SK-N-SH treated with all-trans-retinoic acid at 6 μM for 48 hours (cell line): ENCODE data around the gene THSD7A.

Source experiments
- ATAC-seq: fragments of 200-7000 bp; cut with Tn5 transposase; 3 replicates; pipeline ENCODE4 v1.9.1; 2020; ENCODE audit warnings: mild to moderate bottlenecking, moderate library complexity
- ARNTL ChIP-seq: fragments of 450-650 bp; formaldehyde crosslinking; IDR thresholded peaks from 2 replicates; pipeline ENCODE4 v1.5.0; 2020; ENCODE audit warnings: low read depth, mild to moderate bottlenecking, moderate library complexity, borderline replicate concordance
- BACH2 ChIP-seq: fragments of 250-450 bp; sonication (Bioruptor Pico); IDR thresholded peaks from 2 replicates; pipeline ENCODE4 v1.9.0; 2021; ENCODE audit warnings: mild to moderate bottlenecking, borderline replicate concordance
- CREB5 ChIP-seq: fragments of 250-450 bp; sonication (Bioruptor Pico); IDR thresholded peaks from 2 replicates; pipeline ENCODE4 v1.5.1; 2020; ENCODE audit warnings: low read depth, mild to moderate bottlenecking, moderate library complexity
- CSDC2 ChIP-seq: fragments of 250-450 bp; sonication (Bioruptor Pico); IDR thresholded peaks from 2 replicates; pipeline ENCODE4 v1.5.0; 2020; ENCODE audit warnings: mild to moderate bottlenecking, moderate library complexity
- CSRNP3 ChIP-seq: fragments of 250-450 bp; sonication (Bioruptor Pico); IDR thresholded peaks from 2 replicates; pipeline ENCODE4 v1.5.1; 2021; ENCODE audit warnings: mild to moderate bottlenecking, moderate library complexity
- ESRRG ChIP-seq: fragments of 250-450 bp; sonication (Bioruptor Pico); IDR thresholded peaks from 2 replicates; pipeline ENCODE4 v1.6.1; 2021; ENCODE audit warnings: mild to moderate bottlenecking
- GLIS3 ChIP-seq: fragments of 250-450 bp; sonication (Bioruptor Pico); IDR thresholded peaks from 2 replicates; pipeline ENCODE4 v1.5.0; 2020; ENCODE audit warnings: mild to moderate bottlenecking, moderate library complexity
- PATZ1 ChIP-seq: fragments of 250-450 bp; sonication (Bioruptor Pico); IDR thresholded peaks from 2 replicates; pipeline ENCODE4 v1.8.0; 2020; ENCODE audit warnings: mild to moderate bottlenecking, moderate library complexity, borderline replicate concordance
- POU6F1 ChIP-seq: fragments of 250-450 bp; sonication (Bioruptor Pico); IDR thresholded peaks from 2 replicates; pipeline ENCODE4 v1.8.0; 2021; ENCODE audit warnings: low read depth, mild to moderate bottlenecking, moderate library complexity, borderline replicate concordance
- PPARA ChIP-seq: fragments of 250-450 bp; sonication (Bioruptor Pico); IDR thresholded peaks from 2 replicates; pipeline ENCODE4 v1.5.0; 2020; ENCODE audit warnings: mild to moderate bottlenecking, borderline replicate concordance
- RARB ChIP-seq: fragments of 250-450 bp; sonication (Bioruptor Pico); IDR thresholded peaks from 2 replicates; pipeline ENCODE4 v1.8.0; 2021; ENCODE audit warnings: mild to moderate bottlenecking, moderate library complexity
- SNAI2 ChIP-seq: fragments of 250-450 bp; sonication (Bioruptor Pico); IDR thresholded peaks from 2 replicates; pipeline ENCODE4 v1.5.0; 2020; ENCODE audit warnings: mild to moderate bottlenecking, moderate library complexity
- TCF4 ChIP-seq: fragments of 250-450 bp; sonication (Bioruptor Pico); IDR thresholded peaks from 2 replicates; pipeline ENCODE4 v1.8.0; 2021; ENCODE audit warnings: mild to moderate bottlenecking, moderate library complexity, borderline replicate concordance
- TOX ChIP-seq: fragments of 250-450 bp; sonication (Bioruptor Pico); IDR thresholded peaks from 2 replicates; pipeline ENCODE4 v1.8.0; 2021; ENCODE audit warnings: mild to moderate bottlenecking, moderate library complexity, borderline replicate concordance
- ZC3H10 ChIP-seq: fragments of 250-450 bp; sonication (Bioruptor Pico); IDR thresholded peaks from 2 replicates; pipeline ENCODE4 v1.5.1; 2021; ENCODE audit warnings: mild to moderate bottlenecking, moderate library complexity
- ZFP30 ChIP-seq: fragments of 450-650 bp; formaldehyde crosslinking; IDR thresholded peaks from 2 replicates; pipeline ENCODE4 v1.5.0; 2022; ENCODE audit warnings: mild to moderate bottlenecking, moderate library complexity

The THSD7A gene

GRCh38 chr7:11533229-11533820 is 298.7 kb downstream of the THSD7A start (continued):
- no peak for TF ChIP-seq POU6F1 (CRISPR knock-in tag)
- TF ChIP-seq CSRNP3 (CRISPR knock-in tag): no peak
- TF ChIP-seq ESRRG (CRISPR knock-in tag): no peak
- no peak for TF ChIP-seq BACH2 (CRISPR knock-in tag)
- TF ChIP-seq TOX: no peak

- ATAC-seq: no peak
- TF ChIP-seq POU6F1 (CRISPR knock-in tag): no peak
- TF ChIP-seq ARNTL (CRISPR knock-in tag): no peak
- TF ChIP-seq ZFP30: no peak
- no peak for TF ChIP-seq CSDC2 (CRISPR knock-in tag)
- TF ChIP-seq TOX: no peak
- no peak for TF ChIP-seq SNAI2 (CRISPR knock-in tag)
- TF ChIP-seq BACH2 (CRISPR knock-in tag): no peak
- TF ChIP-seq PPARA (CRISPR knock-in tag): no peak
- no peak for TF ChIP-seq RARB (CRISPR knock-in tag)
- no peak for TF ChIP-seq TCF4 (CRISPR knock-in tag)
- TF ChIP-seq CREB5 (CRISPR knock-in tag): no peak
- no peak for TF ChIP-seq PATZ1
Observed at GRCh38 chr7:11529382-11529781, 302.6 kb downstream of the THSD7A start.

- TF ChIP-seq GLIS3 (CRISPR knock-in tag) (no peak), CSDC2 (CRISPR knock-in tag) (no peak), BACH2 (CRISPR knock-in tag) (no peak), ZC3H10 (no peak), PATZ1 (no peak), ESRRG (CRISPR knock-in tag) (no peak), CREB5 (CRISPR knock-in tag) (no peak)
- ATAC-seq: no peak
Observed at GRCh38 chr7:11527707-11528106, 304.3 kb downstream of the THSD7A start.
